ENCODE results near the gene C1QTNF1.

The C1QTNF1 gene

GRCh38 chr17:79023180-79023705, 726 bp upstream of the C1QTNF1 start:
- H3K4me3 ChIP-seq (ENCODE audit: low read depth, low read length): no peak overlapping the region
- TF ChIP-seq CTCF (IDR thresholded peaks at IDR 0.05; ENCODE audit: borderline replicate concordance, insufficient read depth, low read depth, low read length): no peak

GRCh38 chr17:79024901-79025737, 1.1 kb downstream of the C1QTNF1 start:
- TF ChIP-seq CTCF (IDR thresholded peaks at IDR 0.05; ENCODE audit: borderline replicate concordance, insufficient read depth, low read depth, low read length): no peak
- H3K4me3 ChIP-seq (ENCODE audit: low read depth, low read length): no peak overlapping the region

GRCh38 chr17:79026376-79027273, 2.7 kb downstream of the C1QTNF1 start:
- no peak for TF ChIP-seq CTCF (IDR thresholded peaks at IDR 0.05; ENCODE audit: borderline replicate concordance, insufficient read depth, low read depth, low read length)
- H3K4me3 ChIP-seq (ENCODE audit: low read depth, low read length): no peak overlapping the region

- H3K4me3 ChIP-seq (ENCODE audit: low read depth, low read length): no peak overlapping the region
- TF ChIP-seq CTCF (IDR thresholded peaks at IDR 0.05; ENCODE audit: borderline replicate concordance, insufficient read depth, low read depth, low read length): no peak
These were observed 3.4 kb downstream of the C1QTNF1 start for GRCh38 chr17:79027274-79027924.

GRCh38 chr17:79027925-79028491, 4.0 kb downstream of the C1QTNF1 start:
- no peak overlapping the region for H3K4me3 ChIP-seq (ENCODE audit: low read depth, low read length)
- TF ChIP-seq CTCF (IDR thresholded peaks at IDR 0.05; ENCODE audit: borderline replicate concordance, insufficient read depth, low read depth, low read length): no peak

GRCh38 chr17:79028496-79029326, 4.7 kb downstream of the C1QTNF1 start:
- TF ChIP-seq CTCF (IDR thresholded peaks at IDR 0.05; ENCODE audit: borderline replicate concordance, insufficient read depth, low read depth, low read length): no peak
- no peak overlapping the region for H3K4me3 ChIP-seq (ENCODE audit: low read depth, low read length)
